ENCODE data around the gene RAP1GAP. TPM values are rescaled to one million over a fixed set of nuclear protein-coding genes. Genes with fewer than 3 reads are reported as not detected.

The RAP1GAP gene
- total RNA-seq, 1 experiment from 2014 or later = 30.2 TPM

- Histone ChIP-seq H3K9me2 (ENCODE audit: insufficient read depth) (no peaks in the 10 kb centered on the region), H3K27ac (no peak overlapping the region), H3K27me3 (ENCODE audit: insufficient read depth, low read depth) (no peaks in the 10 kb centered on the region), H3K79me2 (ENCODE audit: low read depth) (no peaks in the 10 kb centered on the region), H4K20me1 (ENCODE audit: insufficient read depth) (no peaks in the 10 kb centered on the region), H3K9me3 (ENCODE audit: insufficient read depth, low read depth) (no peaks in the 10 kb centered on the region), H3K4me3 (no peak overlapping the region), H3F3A (ENCODE audit: insufficient read depth, low read depth) (no peaks in the 10 kb centered on the region), H3K36me3 (ENCODE audit: low read depth) (no peaks in the 10 kb centered on the region), H3K4me2 (no peak overlapping the region), H3K4me1 (replicated peaks; ENCODE audit: insufficient read depth) (no peaks in the 10 kb centered on the region), H2AFZ (no peak overlapping the region)
- ChIA-PET POLR2A (ENCODE audit: unreplicated experiment) (interaction anchor here (0.6 kb wide), 1 partner anchor 35 kb away, joined by 3 read pairs; no protein-coding TSS in a partner anchor), CTCF (interaction anchor here (0.7 kb wide), 2 partner anchors 218 to 315 kb away, joined by 3 to 4 read pairs; no protein-coding TSS in a partner anchor)
- BruUV-seq (replicated peaks) = no TSS peak
- intact Hi-C loops (cut with micrococcal nuclease; ENCODE audit: unreplicated experiment) = loop anchor here (5.0 kb wide), 2 partner anchors 38 to 113 kb away; no protein-coding TSS in a partner anchor
- no peak for DNase-seq
- TF ChIP-seq EZH2 (IDR thresholded peaks at IDR 0.05; ENCODE audit: low read depth) (no peak), CTCF (conservative IDR thresholded peaks at IDR 0.05) (no peak)
Measured at GRCh38 chr1:21704145-21704544, 35.0 kb upstream of the RAP1GAP start.

- no peak overlapping the region for H3K4me2 ChIP-seq
- intact Hi-C loops (cut with micrococcal nuclease; ENCODE audit: unreplicated experiment) = loop anchor here (5.0 kb wide), 2 partner anchors 39 to 114 kb away; no protein-coding TSS in a partner anchor
- TF ChIP-seq CTCF (conservative IDR thresholded peaks at IDR 0.05) = peak; percentile 62
- no peak for TF ChIP-seq EZH2 (IDR thresholded peaks at IDR 0.05; ENCODE audit: low read depth)
- H3K27me3 ChIP-seq (ENCODE audit: insufficient read depth, low read depth) = no peaks in the 10 kb centered on the region
- BruUV-seq (replicated peaks) = no TSS peak
- DNase-seq = no peak
- no peaks in the 10 kb centered on the region for H3K36me3 ChIP-seq (ENCODE audit: low read depth)
- POLR2A ChIA-PET (ENCODE audit: unreplicated experiment) = interaction anchor here (0.6 kb wide), 1 partner anchor 36 kb away, joined by 3 read pairs; no protein-coding TSS in a partner anchor
- 0 out of 2 replicates have a peak overlapping the region, but pooled peaks have one; percentile 4 for H3K27ac ChIP-seq
- no peak overlapping the region for H3K4me3 ChIP-seq
- CTCF ChIA-PET = interaction anchor here (0.7 kb wide), 2 partner anchors 219 to 315 kb away, joined by 3 to 4 read pairs; no protein-coding TSS in a partner anchor
- H3K4me1 ChIP-seq (replicated peaks; ENCODE audit: insufficient read depth) = no peaks in the 10 kb centered on the region
- H3K79me2 ChIP-seq (ENCODE audit: low read depth) = no peaks in the 10 kb centered on the region
- no peaks in the 10 kb centered on the region for H3K9me2 ChIP-seq (ENCODE audit: insufficient read depth)
- no peaks in the 10 kb centered on the region for H4K20me1 ChIP-seq (ENCODE audit: insufficient read depth)
- no peaks in the 10 kb centered on the region for H3K9me3 ChIP-seq (ENCODE audit: insufficient read depth, low read depth)
- no peaks in the 10 kb centered on the region for H3F3A ChIP-seq (ENCODE audit: insufficient read depth, low read depth)
- H2AFZ ChIP-seq = no peak overlapping the region
Measured at GRCh38 chr1:21703318-21703963, 34.3 kb upstream of the RAP1GAP start.

GRCh38 chr1:21702780-21703179, 33.6 kb upstream of the RAP1GAP start:
- no peaks in the 10 kb centered on the region for H3K27me3 ChIP-seq (ENCODE audit: insufficient read depth, low read depth)
- no peaks in the 10 kb centered on the region for H3K4me1 ChIP-seq (replicated peaks; ENCODE audit: insufficient read depth)
- DNase-seq = no peak
- TF ChIP-seq EZH2 (IDR thresholded peaks at IDR 0.05; ENCODE audit: low read depth) (no peak), CTCF (conservative IDR thresholded peaks at IDR 0.05) (no peak)
- CTCF ChIA-PET = interaction anchor here (0.5 kb wide), 2 partner anchors 319 to 363 kb away, joined by 3 read pairs; no protein-coding TSS in a partner anchor
- no peaks in the 10 kb centered on the region for H3F3A ChIP-seq (ENCODE audit: insufficient read depth, low read depth)
- POLR2A ChIA-PET (ENCODE audit: unreplicated experiment) = no interaction called here
- no peaks in the 10 kb centered on the region for H3K9me2 ChIP-seq (ENCODE audit: insufficient read depth)
- H3K4me3 ChIP-seq = no peak overlapping the region
- no peak overlapping the region for H3K4me2 ChIP-seq
- H3K79me2 ChIP-seq (ENCODE audit: low read depth) = no peaks in the 10 kb centered on the region
- H3K27ac ChIP-seq = no peak overlapping the region
- intact Hi-C loops (cut with micrococcal nuclease; ENCODE audit: unreplicated experiment) = loop anchor here (5.0 kb wide), 2 partner anchors 40 to 115 kb away; no protein-coding TSS in a partner anchor
- H4K20me1 ChIP-seq (ENCODE audit: insufficient read depth) = no peaks in the 10 kb centered on the region
- no peaks in the 10 kb centered on the region for H3K36me3 ChIP-seq (ENCODE audit: low read depth)
- no peak overlapping the region for H2AFZ ChIP-seq
- no TSS peak for BruUV-seq (replicated peaks)
- no peaks in the 10 kb centered on the region for H3K9me3 ChIP-seq (ENCODE audit: insufficient read depth, low read depth)

Data from PC-9 (cell line).